NCI-H2081 treated with DMSO at 0.1 percent for 48 hours (cell line): ENCODE results near the gene B3GALT6.
"Not testable (repeated sequence)": the region's sequence is repeated elsewhere in the genome, so short reads cannot be mapped to it uniquely, and the experiment has no call there.

Experiments
- DNase-seq: peaks from one replicate; lab custom pipeline; 2025; lab: John Stamatoyannopoulos, UW

The B3GALT6 gene

GRCh38 chr1:1244192-1244811, 12.3 kb downstream of the B3GALT6 start:
- no peak for DNase-seq

- DNase-seq, result no peak
Observed at GRCh38 chr1:1245178-1245816, 13.3 kb downstream of the B3GALT6 start.

GRCh38 chr1:1245817-1246576, 14.0 kb downstream of the B3GALT6 start:
- DNase-seq, result no peak

- no peak for DNase-seq
Observed at GRCh38 chr1:1246577-1247340, 14.7 kb downstream of the B3GALT6 start, which contains the start of gene C1QTNF12. Gene C1QTNF12 (minus strand): TSS chr1:1246722. CDS start chr1:1246690, 32 bp downstream.

- no peak for DNase-seq
Observed at GRCh38 chr1:1247341-1247913, 15.4 kb downstream of the B3GALT6 start.

- not testable (repeated sequence) for DNase-seq
Observed at GRCh38 chr1:1248009-1248913, 16.2 kb downstream of the B3GALT6 start.

- DNase-seq, result no peak
Observed at GRCh38 chr1:1250786-1251284, 18.8 kb downstream of the B3GALT6 start.

- no peak for DNase-seq
Observed at GRCh38 chr1:1253314-1253713, 21.3 kb downstream of the B3GALT6 start.

- no peak for DNase-seq
Observed at GRCh38 chr1:1253972-1254666, 22.1 kb downstream of the B3GALT6 start.

GRCh38 chr1:1254667-1254998, 22.6 kb downstream of the B3GALT6 start:
- no peak for DNase-seq

GRCh38 chr1:1255078-1255477, 23.0 kb downstream of the B3GALT6 start:
- no peak for DNase-seq

GRCh38 chr1:1255611-1256010, 23.6 kb downstream of the B3GALT6 start:
- DNase-seq, result no peak

- no peak for DNase-seq
Observed at GRCh38 chr1:1256956-1257871, 25.2 kb downstream of the B3GALT6 start.

GRCh38 chr1:1259119-1259488, 27.1 kb downstream of the B3GALT6 start:
- no peak for DNase-seq

- no peak for DNase-seq
Observed at GRCh38 chr1:1259540-1259939, 27.5 kb downstream of the B3GALT6 start.

- no peak for DNase-seq
Observed at GRCh38 chr1:1259951-1260600, 28.0 kb downstream of the B3GALT6 start.

- DNase-seq, result no peak
Observed at GRCh38 chr1:1260843-1261560, 29.0 kb downstream of the B3GALT6 start.

GRCh38 chr1:1262071-1262470, 30.0 kb downstream of the B3GALT6 start:
- DNase-seq, result no peak
